GM20431 (cell line): ENCODE measurements around the gene MIER2.
"Not testable (repeated sequence)": the region's sequence is repeated elsewhere in the genome, so short reads cannot be mapped to it uniquely, and the experiment has no call there.

Experiments used
- in situ Hi-C: fragments of 300-500 bp; cut with MseI, MboI; formaldehyde crosslinking; loops from one replicate; pipeline ENCODE4 v1.15.0; 2020; ENCODE audit warnings: low sequenced_read_pairs; ENCODE audit not compliant: unreplicated experiment

Gene MIER2

GRCh38 chr19:364496-365287 is 20.1 kb upstream of the MIER2 start:
- in situ Hi-C loops = no loop called here

GRCh38 chr19:362683-363082 is 18.1 kb upstream of the MIER2 start:
- in situ Hi-C loops = no loop called here

GRCh38 chr19:362154-362553 is 17.6 kb upstream of the MIER2 start:
- in situ Hi-C loops = no loop called here

GRCh38 chr19:359653-359925 is 15.0 kb upstream of the MIER2 start:
- in situ Hi-C loops = no loop called here

DNA sequence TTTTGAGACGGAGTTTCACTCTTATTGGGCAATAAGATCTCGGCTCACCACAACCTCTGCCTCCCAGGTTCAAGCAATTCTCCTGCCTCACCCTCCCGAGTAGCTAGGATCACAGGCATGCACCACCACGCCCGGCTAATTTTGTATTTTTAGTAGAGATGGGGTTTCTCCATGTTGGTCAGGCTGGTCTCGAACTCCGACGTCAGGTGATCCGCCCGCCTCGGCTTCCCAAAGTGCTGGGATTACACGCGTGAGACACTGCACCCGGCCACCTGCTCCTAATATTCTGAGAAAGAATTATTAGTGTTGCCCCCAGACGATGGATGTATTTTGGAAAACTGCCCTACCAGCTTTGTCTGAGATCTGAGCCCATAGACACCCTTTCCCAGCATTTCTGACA is 10.9 kb upstream of the MIER2 start:
- in situ Hi-C loops = not testable (repeated sequence)

- in situ Hi-C loops = no loop called here
These were observed 10.5 kb upstream of the MIER2 start for GRCh38 chr19:355134-355533.

- in situ Hi-C loops = no loop called here
These were observed 7.5 kb upstream of the MIER2 start for GRCh38 chr19:351976-352625.

DNA sequence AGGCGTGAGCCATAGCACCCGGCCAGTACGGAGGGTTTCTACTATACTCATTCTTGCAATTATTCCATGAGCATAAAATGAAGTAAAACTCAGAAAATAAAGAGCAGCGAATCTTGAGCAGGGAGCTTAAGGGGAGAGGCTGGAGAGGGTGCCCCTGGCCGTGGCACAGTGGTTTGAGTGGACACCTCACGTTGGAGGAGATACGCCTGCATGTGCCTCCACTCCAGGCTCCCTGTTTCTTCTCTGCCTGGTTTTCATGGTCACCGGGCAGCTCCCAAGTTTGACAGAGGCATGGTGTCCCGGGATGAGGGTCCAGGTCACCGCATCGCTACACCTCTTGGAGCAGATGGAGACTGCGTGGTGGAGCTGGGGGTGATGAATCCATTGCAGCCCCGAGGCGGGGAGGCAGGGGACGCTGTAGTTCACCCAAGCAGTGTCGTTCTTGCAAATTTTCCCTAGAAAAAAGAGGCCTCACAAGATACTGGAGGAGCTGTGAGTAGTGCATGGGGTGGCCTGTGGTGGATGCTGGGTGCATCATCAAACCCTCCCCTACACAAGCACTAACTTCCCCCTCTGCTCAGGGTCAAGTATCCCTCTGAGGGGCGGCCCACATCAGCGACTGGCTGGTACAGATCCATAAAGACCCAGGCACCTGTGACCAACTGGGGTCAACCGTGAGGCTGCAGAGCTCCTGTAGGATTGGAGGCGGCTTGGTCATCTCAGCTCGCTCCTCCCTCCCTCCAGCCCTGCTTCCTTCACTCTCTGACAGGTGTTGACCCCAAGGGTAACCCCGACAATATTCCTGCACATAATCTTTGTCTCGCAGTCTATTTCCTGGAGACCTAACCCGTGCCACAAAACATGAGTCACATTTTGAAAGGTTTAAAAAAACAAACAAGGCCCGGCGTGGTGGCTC is 3.6 kb upstream of the MIER2 start:
- in situ Hi-C loops = no loop called here

DNA sequence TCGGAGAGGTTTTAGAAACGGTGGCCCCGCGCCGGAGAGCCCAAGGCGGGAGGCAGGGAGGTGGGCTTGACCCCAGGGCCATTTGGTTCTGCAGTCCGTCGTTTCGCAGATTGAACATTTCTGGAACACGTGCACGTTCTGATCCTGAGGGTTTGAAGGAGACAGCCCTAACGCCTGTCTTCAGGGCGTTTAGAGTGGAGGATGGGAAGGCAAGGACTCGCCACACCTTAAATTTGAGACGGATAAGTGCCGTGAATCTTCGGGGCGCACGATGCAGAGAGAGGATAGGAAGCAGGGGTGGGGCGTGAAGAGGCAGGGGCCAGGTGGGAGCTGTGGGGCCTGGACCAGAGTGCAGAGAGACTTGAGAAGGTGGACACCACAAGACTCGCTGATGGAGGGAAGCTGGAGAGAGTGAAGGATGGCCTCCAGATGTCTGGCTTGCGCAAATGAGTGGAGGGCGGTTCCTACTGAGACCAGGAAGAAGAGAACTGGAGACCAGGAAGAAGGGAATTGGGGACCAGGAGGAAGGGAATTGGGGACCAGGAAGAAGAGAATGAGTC is 804 bp upstream of the MIER2 start:
- in situ Hi-C loops = no loop called here

- in situ Hi-C loops = no loop called here
These were observed 513 bp downstream of the MIER2 start for GRCh38 chr19:343941-344624.

DNA sequence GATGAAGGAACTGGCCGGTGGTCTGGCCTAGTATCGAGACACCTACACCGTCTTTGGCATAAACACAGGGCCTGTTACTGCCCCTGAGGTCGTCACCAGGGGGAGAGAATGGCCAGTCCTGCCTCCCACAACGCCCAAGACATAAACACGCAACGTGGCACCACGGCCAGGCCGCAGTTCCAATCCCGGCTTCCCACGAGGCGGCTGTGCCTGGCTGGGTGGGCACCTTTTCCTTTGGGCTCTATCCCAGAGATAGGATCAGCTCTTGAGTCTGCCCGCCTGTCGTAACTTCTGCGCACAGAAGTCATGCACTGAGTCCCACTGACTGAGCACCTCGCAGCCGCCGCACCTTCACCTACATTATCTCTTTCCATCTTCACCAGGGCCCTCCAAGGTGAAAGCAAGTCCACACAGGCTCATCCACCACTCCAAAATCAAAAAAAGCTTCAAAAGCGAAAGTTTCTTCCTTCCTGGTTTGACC is 1.1 kb downstream of the MIER2 start:
- in situ Hi-C loops = no loop called here

DNA sequence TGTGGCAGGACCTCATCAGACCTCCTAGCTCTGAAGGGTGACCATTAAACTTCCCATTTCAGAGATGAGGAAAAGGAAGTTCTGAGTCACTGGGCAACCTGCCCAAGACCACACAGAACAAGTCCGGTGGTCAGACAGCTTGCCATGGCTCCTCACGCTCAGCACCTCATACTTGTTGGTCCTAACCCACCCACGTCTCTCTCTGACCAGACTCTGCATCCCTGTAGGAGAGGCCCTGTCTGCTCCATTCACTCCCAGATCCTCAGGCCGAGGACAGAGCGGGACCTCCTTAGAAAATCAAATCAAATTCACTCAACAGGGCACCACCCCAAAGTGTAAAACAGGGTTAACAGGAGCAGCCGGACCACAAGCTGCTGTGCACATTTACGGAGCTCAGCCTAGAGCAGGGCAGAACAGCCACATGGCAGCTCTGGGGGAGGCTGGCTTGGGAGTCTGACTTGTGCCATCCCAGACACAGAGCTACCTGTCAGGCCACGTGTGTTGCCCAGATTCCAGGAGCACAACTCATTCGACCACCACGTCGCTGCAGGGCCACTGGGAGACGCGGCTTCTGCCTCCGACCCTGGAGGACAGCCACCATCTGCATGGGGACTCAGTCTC is 1.7 kb downstream of the MIER2 start:
- in situ Hi-C loops = no loop called here

GRCh38 chr19:342128-342455 is 2.5 kb downstream of the MIER2 start:
- in situ Hi-C loops = no loop called here

GRCh38 chr19:341386-342127 is 3.0 kb downstream of the MIER2 start:
- in situ Hi-C loops = no loop called here

DNA sequence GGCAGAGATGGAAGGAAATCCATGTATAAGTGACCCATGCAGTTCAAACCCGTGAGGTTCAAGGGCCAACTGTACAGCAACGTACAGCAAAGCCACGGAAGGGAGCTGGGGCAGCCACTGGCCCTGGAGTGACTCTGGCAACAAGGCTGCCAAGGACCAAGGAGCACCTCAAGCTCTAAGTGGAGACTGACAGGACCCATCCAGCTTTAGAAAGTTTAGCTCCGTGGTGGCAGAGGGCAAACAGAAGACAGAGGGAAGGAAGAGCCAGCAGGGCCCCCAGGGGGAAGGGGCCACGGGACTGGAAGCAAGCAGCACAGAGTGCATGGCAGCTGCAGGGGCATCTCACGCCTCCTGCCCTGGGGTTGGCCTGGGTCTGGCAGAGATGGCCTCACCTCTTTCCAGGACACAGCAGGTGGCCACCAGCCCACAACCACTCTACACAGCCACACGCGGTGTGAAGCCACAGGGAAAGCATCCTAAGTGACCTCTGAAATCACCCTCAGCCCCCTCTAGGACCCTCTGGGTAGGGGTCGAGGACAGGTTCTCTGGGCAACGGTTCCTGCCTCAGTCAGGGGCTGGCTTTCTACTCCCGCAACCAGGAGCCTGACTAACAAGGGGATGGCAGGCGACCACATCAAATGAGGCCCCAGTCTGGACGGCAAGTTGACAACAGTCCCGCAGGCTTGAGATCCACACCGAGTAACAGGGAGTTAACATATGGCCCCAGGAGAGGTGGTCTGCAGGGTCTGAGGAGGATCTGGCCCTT is 3.8 kb downstream of the MIER2 start:
- in situ Hi-C loops = no loop called here

GRCh38 chr19:339262-339887 is 5.2 kb downstream of the MIER2 start:
- in situ Hi-C loops = no loop called here

DNA sequence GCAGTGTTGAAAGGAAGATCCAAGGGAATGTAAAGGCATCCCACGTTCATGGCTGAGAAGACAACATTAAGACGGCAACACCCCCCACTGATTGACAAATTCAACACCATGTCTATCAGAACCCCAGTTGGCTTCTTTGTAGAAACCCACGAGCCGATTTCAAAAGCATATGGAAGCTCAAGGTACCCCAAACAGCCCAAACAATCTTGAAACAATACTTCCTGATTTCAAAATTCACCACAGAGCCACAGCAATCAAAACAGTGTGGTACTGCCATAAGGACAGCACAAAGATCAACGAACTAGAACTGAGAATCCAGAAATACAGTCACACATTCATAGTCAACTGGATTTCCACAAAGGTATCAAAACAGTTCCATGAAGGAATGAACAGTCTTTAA is 6.2 kb downstream of the MIER2 start:
- in situ Hi-C loops = no loop called here

DNA sequence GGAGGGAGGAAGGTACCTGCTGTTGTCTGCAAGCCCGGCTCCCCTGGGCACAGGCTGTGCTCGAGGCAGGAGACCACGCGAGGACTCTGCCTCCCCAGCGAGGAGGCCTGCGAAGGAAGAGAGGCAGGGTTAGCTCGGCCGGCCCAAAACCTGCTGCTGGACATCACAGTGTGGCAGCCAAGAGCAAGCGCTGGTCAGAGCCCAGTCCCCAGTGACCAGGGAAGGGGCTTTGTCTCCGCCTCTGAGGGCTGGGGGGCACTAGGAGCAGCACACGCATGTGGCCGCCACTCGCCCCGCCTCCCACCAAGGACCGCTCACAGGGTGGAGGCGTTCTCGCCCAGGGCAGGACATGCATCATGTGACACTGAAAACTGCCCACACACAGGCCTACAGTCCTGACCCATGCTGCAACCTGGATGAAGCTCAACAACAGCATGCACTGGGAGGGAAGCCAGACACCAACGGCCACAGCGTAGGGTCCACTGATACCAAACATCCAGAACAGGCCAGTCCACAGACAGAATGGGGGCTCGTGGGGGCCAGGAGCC is 8.5 kb downstream of the MIER2 start:
- in situ Hi-C loops = no loop called here
